Muscle layer of duodenum (tissue), 2 donors: Measurements from ENCODE around the gene CLASRP.

Experiments
- H3K27ac ChIP-seq: one replicate; pipeline ENCODE4 v1.7.0; 2013; ENCODE audit warnings: mild to moderate bottlenecking, low read length
- H3K27me3 ChIP-seq: one replicate; pipeline ENCODE4 v1.7.0; 2013; ENCODE audit warnings: low read depth, mild to moderate bottlenecking, control low read depth, low read length
- H3K36me3 ChIP-seq, 2 donors: one replicate each; pipeline ENCODE4 v1.7.0; 2013; ENCODE audit warnings: low read length in 2 of 2, control low read depth in 1 of 2, mild to moderate bottlenecking in 1 of 2; ENCODE audit not compliant: insufficient read depth in 2 of 2, control insufficient read depth in 1 of 2
- H3K4me1 ChIP-seq, 2 donors: one replicate each; pipeline ENCODE4 v1.7.0; 2013; ENCODE audit warnings: low read length in 2 of 2, mild to moderate bottlenecking in 2 of 2, control low read depth in 1 of 2, moderate library complexity in 1 of 2; ENCODE audit not compliant: insufficient read depth in 2 of 2, control insufficient read depth in 1 of 2
- H3K4me3 ChIP-seq, 2 donors: one replicate each; pipeline ENCODE4 v1.7.0; 2013; ENCODE audit warnings: low read length in 2 of 2, low read depth in 1 of 2, mild to moderate bottlenecking in 1 of 2
- H3K9me3 ChIP-seq, 2 donors: one replicate each; pipeline ENCODE4 v1.7.0; 2013; ENCODE audit warnings: low read length in 2 of 2, control low read depth in 1 of 2, mild to moderate bottlenecking in 1 of 2; ENCODE audit not compliant: control insufficient read depth in 1 of 2
- donor health status: healthy.

CLASRP gene

GRCh38 chr19:45025264-45025663, 13.6 kb upstream of the CLASRP start:
- no peak overlapping the region for H3K27ac ChIP-seq
- H3K27me3 ChIP-seq, result no peaks in the 10 kb centered on the region
- no peak overlapping the region for H3K4me3 ChIP-seq
- no peaks in the 10 kb centered on the region for H3K9me3 ChIP-seq
- peaks cover 7 to 23% of the 10 kb centered on the region in 2 donors for H3K36me3 ChIP-seq
- no peaks in the 10 kb centered on the region for H3K4me1 ChIP-seq

GRCh38 chr19:45027371-45027770, 11.5 kb upstream of the CLASRP start:
- H3K27ac ChIP-seq, result no peak overlapping the region
- no peaks in the 10 kb centered on the region for H3K9me3 ChIP-seq
- H3K36me3 ChIP-seq, result peaks cover 14 to 34% of the 10 kb centered on the region in 2 donors
- no peak overlapping the region for H3K4me3 ChIP-seq
- no peaks in the 10 kb centered on the region for H3K27me3 ChIP-seq
- no peaks in the 10 kb centered on the region for H3K4me1 ChIP-seq

GRCh38 chr19:45030825-45031224, 8.0 kb upstream of the CLASRP start:
- Histone ChIP-seq H3K27me3 (no peaks in the 10 kb centered on the region), H3K27ac (no peak overlapping the region), H3K36me3 (peaks cover 21 to 42% of the 10 kb centered on the region in 2 donors), H3K9me3 (no peaks in the 10 kb centered on the region), H3K4me3 (no peak overlapping the region), H3K4me1 (no peaks in the 10 kb centered on the region)

GRCh38 chr19:45032421-45032820, 6.4 kb upstream of the CLASRP start:
- H3K9me3 ChIP-seq, result no peaks in the 10 kb centered on the region
- peaks cover 21 to 45% of the 10 kb centered on the region in 2 donors for H3K36me3 ChIP-seq
- no peak overlapping the region for H3K27ac ChIP-seq
- no peaks in the 10 kb centered on the region for H3K27me3 ChIP-seq
- no peaks in the 10 kb centered on the region for H3K4me1 ChIP-seq
- H3K4me3 ChIP-seq, result no peak overlapping the region

GRCh38 chr19:45035755-45036154, 3.1 kb upstream of the CLASRP start:
- peaks cover 22 to 35% of the 10 kb centered on the region in 2 donors for H3K36me3 ChIP-seq
- H3K4me3 ChIP-seq, result no peak overlapping the region
- no peak overlapping the region for H3K27ac ChIP-seq
- no peaks in the 10 kb centered on the region for H3K27me3 ChIP-seq
- H3K9me3 ChIP-seq, result no peaks in the 10 kb centered on the region
- H3K4me1 ChIP-seq, result peaks cover 13 to 20% of the 10 kb centered on the region in 2 donors

GRCh38 chr19:45037393-45038169, 1.3 kb upstream of the CLASRP start:
- no peaks in the 10 kb centered on the region for H3K27me3 ChIP-seq
- H3K27ac ChIP-seq, result no peak overlapping the region
- peaks cover 19 to 34% of the 10 kb centered on the region in 2 donors for H3K4me1 ChIP-seq
- H3K9me3 ChIP-seq, result no peaks in the 10 kb centered on the region
- H3K4me3 ChIP-seq, result no peak overlapping the region
- peaks cover 26 to 36% of the 10 kb centered on the region in 2 donors for H3K36me3 ChIP-seq

DNA sequence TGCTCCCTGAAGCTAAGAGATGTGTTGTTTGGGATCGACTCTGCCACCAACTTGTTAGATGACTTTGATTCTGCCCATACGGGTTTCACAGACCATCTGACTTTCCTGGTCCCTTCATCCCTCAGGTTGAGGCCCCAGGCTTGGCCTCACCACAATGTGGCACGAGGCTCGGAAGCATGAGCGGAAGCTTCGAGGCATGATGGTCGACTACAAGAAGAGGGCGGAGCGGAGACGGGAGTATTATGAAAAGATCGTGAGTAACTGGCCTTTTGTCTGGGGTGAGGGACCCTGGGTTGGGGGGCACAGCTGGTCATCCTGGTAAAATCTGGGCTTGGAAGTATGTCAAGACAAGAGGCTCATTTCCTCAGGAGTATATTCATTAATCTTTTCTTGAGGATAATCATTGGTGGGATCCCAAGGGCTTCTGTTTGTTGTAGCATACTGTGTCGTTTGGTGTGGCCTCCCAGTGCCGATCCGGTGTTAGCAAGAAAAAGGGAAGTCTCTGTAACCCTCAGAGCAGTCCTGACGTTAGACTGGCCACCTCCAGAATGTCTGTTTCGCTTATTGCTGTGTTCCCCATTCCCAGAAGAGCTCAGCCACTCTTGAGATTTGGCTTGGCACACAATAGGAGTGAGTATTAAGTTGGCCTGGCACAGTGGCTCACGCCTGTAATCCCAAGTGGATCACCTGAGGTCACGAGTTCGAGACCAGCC, 1.4 kb downstream of the CLASRP start:
- peaks cover 19 to 41% of the 10 kb centered on the region in 2 donors for H3K4me1 ChIP-seq
- H3K27ac ChIP-seq, result peak overlapping the region; percentile 87
- peak overlapping the region; percentile 85 to 93 for H3K4me3 ChIP-seq
- H3K9me3 ChIP-seq, result no peaks in the 10 kb centered on the region
- H3K36me3 ChIP-seq, result peaks cover 36 to 46% of the 10 kb centered on the region in 2 donors
- H3K27me3 ChIP-seq, result no peaks in the 10 kb centered on the region

GRCh38 chr19:45041125-45041524, 2.3 kb downstream of the CLASRP start:
- Histone ChIP-seq H3K4me1 (peaks cover 27 to 50% of the 10 kb centered on the region in 2 donors), H3K4me3 (no peak overlapping the region), H3K9me3 (no peaks in the 10 kb centered on the region), H3K36me3 (peaks cover 44 to 49% of the 10 kb centered on the region in 2 donors), H3K27ac (no peak overlapping the region), H3K27me3 (no peaks in the 10 kb centered on the region)

- Histone ChIP-seq H3K27ac (no peak overlapping the region), H3K27me3 (no peaks in the 10 kb centered on the region), H3K36me3 (peaks cover 36 to 41% of the 10 kb centered on the region in 2 donors), H3K9me3 (no peaks in the 10 kb centered on the region), H3K4me1 (peaks cover 19 to 50% of the 10 kb centered on the region in 2 donors), H3K4me3 (no peak overlapping the region)
Observed at GRCh38 chr19:45045671-45046353, 7.0 kb downstream of the CLASRP start.

DNA sequence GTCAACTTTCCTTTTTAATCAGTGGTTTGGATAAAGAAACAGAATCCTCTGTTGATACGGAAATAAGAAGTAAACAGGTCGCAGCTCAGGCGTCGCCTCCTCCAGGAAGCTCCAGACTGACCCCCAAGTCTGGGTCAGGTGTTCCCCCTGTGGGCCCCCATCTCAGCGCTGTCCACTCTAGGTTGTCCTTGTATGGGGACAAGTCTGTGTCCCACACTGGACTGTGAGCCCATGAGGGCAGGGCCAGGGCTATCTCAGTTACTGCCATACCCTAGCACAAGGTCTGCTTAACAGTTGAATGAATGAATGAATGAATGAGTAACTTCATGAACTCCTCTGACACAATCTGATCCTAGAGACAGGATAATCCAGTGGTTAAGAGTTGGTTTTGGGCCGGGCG, 7.5 kb downstream of the CLASRP start:
- Histone ChIP-seq H3K27ac (no peak overlapping the region), H3K4me3 (no peak overlapping the region), H3K9me3 (no peaks in the 10 kb centered on the region), H3K36me3 (peaks cover 34 to 39% of the 10 kb centered on the region in 2 donors), H3K27me3 (no peaks in the 10 kb centered on the region), H3K4me1 (peaks cover 16 to 45% of the 10 kb centered on the region in 2 donors)

GRCh38 chr19:45047188-45047797, 8.4 kb downstream of the CLASRP start:
- peaks cover 31 to 32% of the 10 kb centered on the region in 2 donors for H3K36me3 ChIP-seq
- no peak overlapping the region for H3K27ac ChIP-seq
- H3K4me3 ChIP-seq, result no peak overlapping the region
- H3K4me1 ChIP-seq, result peaks cover 12 to 41% of the 10 kb centered on the region in 2 donors
- H3K9me3 ChIP-seq, result no peaks in the 10 kb centered on the region
- no peaks in the 10 kb centered on the region for H3K27me3 ChIP-seq
